CD14-positive monocyte (primary cell): ENCODE data around the gene C10orf105. TPM values are rescaled to one million over a fixed set of nuclear protein-coding genes. Genes with fewer than 3 reads are reported as not detected.

ENCODE experiments used
- DNase-seq, 3 donors: peaks; one replicate each; pipeline ENCODE4 v3.0.0-alpha.2; 2011 to 2022
- H2AFZ ChIP-seq: 2 replicates; pipeline ENCODE4 v1.6.0; 2012; ENCODE audit warnings: mild to moderate bottlenecking, low read depth, low read length, inconsistent platforms; ENCODE audit not compliant: insufficient read depth, poor library complexity, severe bottlenecking
- H3K27ac ChIP-seq, 2 donors: 1 replicate in 1 of 2; 2 replicates in 1 of 2; pipeline ENCODE4 v1.5.1; 2012 to 2013; ENCODE audit warnings: low read length in 2 of 2, control low read depth in 1 of 2, inconsistent platforms in 1 of 2, low read depth in 1 of 2, mild to moderate bottlenecking in 1 of 2
- H3K27me3 ChIP-seq, 2 donors: one replicate each; pipeline versions ENCODE4 v1.6.0 to v1.6.1; 2011 to 2013; ENCODE audit warnings: low read length in 2 of 2; ENCODE audit not compliant: control insufficient read depth in 2 of 2, insufficient read depth in 2 of 2
- H3K36me3 ChIP-seq, 2 donors: replicated peaks in 1 of 2; 1 replicate in 1 of 2; 2 replicates in 1 of 2; pipeline versions ENCODE4 v1.5.1 to v1.6.1; 2012 to 2013; ENCODE audit warnings: low read length in 2 of 2, control low read depth in 1 of 2, inconsistent platforms in 1 of 2, mild to moderate bottlenecking in 1 of 2; ENCODE audit not compliant: insufficient read depth in 2 of 2, control insufficient read depth in 1 of 2
- H3K4me1 ChIP-seq, 2 donors: 1 replicate in 1 of 2; 2 replicates in 1 of 2; pipeline versions ENCODE4 v1.5.1 to v1.6.1; 2012 to 2013; ENCODE audit warnings: low read length in 2 of 2, control low read depth in 1 of 2, inconsistent platforms in 1 of 2, mild to moderate bottlenecking in 1 of 2, moderate library complexity in 1 of 2; ENCODE audit not compliant: insufficient read depth in 2 of 2, control insufficient read depth in 1 of 2
- H3K4me2 ChIP-seq: replicated peaks from 2 replicates; pipeline ENCODE3; 2012; ENCODE audit warnings: low read length, moderate library complexity, mild to moderate bottlenecking; ENCODE audit not compliant: poor library complexity, severe bottlenecking; ENCODE audit errors: extremely low read depth
- H3K4me3 ChIP-seq, 3 experiments: fragments of 200-600 bp in 1 of 3; sonication (generic) in 1 of 3; replicated peaks in 1 of 3; 1 replicate in 2 of 3; 2 replicates in 1 of 3; pipeline ENCODE4 v1.5.1; 2011 to 2013; ENCODE audit warnings: low read length in 3 of 3, mild to moderate bottlenecking in 3 of 3, control low read depth in 2 of 3, low read depth in 2 of 3, inconsistent platforms in 1 of 3, moderate library complexity in 1 of 3
- H3K79me2 ChIP-seq: 2 replicates; pipeline ENCODE4 v1.6.0; 2012; ENCODE audit warnings: mild to moderate bottlenecking, control low read depth, inconsistent platforms, low read length, moderate library complexity; ENCODE audit not compliant: insufficient read depth
- H3K9ac ChIP-seq: 2 replicates; pipeline ENCODE4 v1.6.0; 2017; ENCODE audit warnings: low read length, mild to moderate bottlenecking; ENCODE audit not compliant: insufficient read depth, poor library complexity, severe bottlenecking
- H3K9me3 ChIP-seq, 2 donors: replicated peaks in 1 of 2; 1 replicate in 1 of 2; 2 replicates in 1 of 2; pipeline versions ENCODE4 v1.5.1 to v1.6.1; 2012 to 2013; ENCODE audit warnings: low read length in 2 of 2, control low read depth in 1 of 2; ENCODE audit not compliant: control insufficient read depth in 1 of 2, insufficient read depth in 1 of 2
- H4K20me1 ChIP-seq: 2 replicates; pipeline ENCODE4 v1.6.0; 2012; ENCODE audit warnings: mild to moderate bottlenecking, low read length, control low read depth, moderate library complexity; ENCODE audit not compliant: insufficient read depth
- H3K27ac Mint-ChIP-seq, 7 donors: one replicate each; pipeline ENCODE4 v1.8.0; 2020; ENCODE audit warnings: mild to moderate bottlenecking in 7 of 7, mixed read lengths in 7 of 7, moderate library complexity in 6 of 7, inconsistent platforms in 2 of 7
- H3K27me3 Mint-ChIP-seq, 3 donors: one replicate each; pipeline ENCODE4 v1.8.0; 2021 to 2022; ENCODE audit warnings: low read depth in 3 of 3, mild to moderate bottlenecking in 3 of 3, mixed read lengths in 3 of 3, moderate library complexity in 3 of 3, inconsistent platforms in 1 of 3
- H3K36me3 Mint-ChIP-seq, 2 donors: one replicate each; pipeline ENCODE4 v1.8.0; 2020; ENCODE audit warnings: mixed read lengths in 2 of 2, inconsistent platforms in 1 of 2, mild to moderate bottlenecking in 1 of 2
- H3K4me1 Mint-ChIP-seq: one replicate; pipeline ENCODE4 v1.8.0; 2020; ENCODE audit warnings: mild to moderate bottlenecking, mixed read lengths
- H3K4me3 Mint-ChIP-seq, 2 donors: one replicate each; pipeline ENCODE4 v1.8.0; 2020; ENCODE audit warnings: mild to moderate bottlenecking in 2 of 2, mixed read lengths in 2 of 2, moderate library complexity in 1 of 2
- H3K9me3 Mint-ChIP-seq, 7 donors: one replicate each; pipeline ENCODE4 v1.8.0; 2020 to 2022; ENCODE audit warnings: mixed read lengths in 7 of 7, mild to moderate bottlenecking in 6 of 7, moderate library complexity in 6 of 7, inconsistent platforms in 2 of 7
- CTCF ChIP-seq: fragments of 200-600 bp; IDR thresholded peaks from one replicate; pipeline ENCODE4 v1.8.0; 2022; ENCODE audit warnings: antibody characterized with exemption, mild to moderate bottlenecking
- WGBS: methylation state at CpG from one replicate; pipeline ENCODE4 v1.1.5; 2013; ENCODE audit warnings: missing lambda C conversion rate; ENCODE audit not compliant: insufficient coverage; 5-methylcytosine and 5-hydroxymethylcytosine counted together
- intact Hi-C, 2 donors: fragments of 100-400 bp; cut with micrococcal nuclease; formaldehyde crosslinking; loops; one replicate each; pipeline versions ENCODE4 v1.15.0 to v1.15.1; 2023
- polyA plus RNA-seq, 3 donors: library from polyadenylated mRNA; depleted of rRNA in 1 of 3; unstranded in 2 of 3; stranded (reverse) in 1 of 3; fragments of 300-500 nt in 2 of 3; fragments of >200 nt in 1 of 3; fragmentation: Illumina TruSeq in 2 of 3; gene quantifications; 1 replicate in 2 of 3; 2 replicates in 1 of 3; pipeline ENCODE4 v1.2.3, GENCODE V29; 2012 to 2021

C10orf105 gene
- polyA plus RNA-seq, 3 donors, result 0.18 to 2.4 (median 0.48) TPM

GRCh38 chr10:71731791-71732190 is 12.2 kb upstream of the C10orf105 start:
- intact Hi-C loops, result no loop called here
- H3K9me3 Mint-ChIP-seq, result peaks cover 0 to 4% (median 0%) of the 10 kb centered on the region in 7 donors
- H3K4me1 ChIP-seq, result peaks cover 78 to 88% of the 10 kb centered on the region in 2 donors
- peaks cover 0 to 2% (median 0%) of the 10 kb centered on the region in 3 donors for H3K27me3 Mint-ChIP-seq
- no peak overlapping the region for H2AFZ ChIP-seq
- H3K27me3 ChIP-seq, result no peaks in the 10 kb centered on the region
- H3K4me3 ChIP-seq, result no peak overlapping the region
- no peaks in the 10 kb centered on the region for H3K9me3 ChIP-seq
- 85% methylated on average over 11 of the region's 12 CpGs for WGBS
- no peak overlapping the region for H3K27ac ChIP-seq
- H3K4me3 Mint-ChIP-seq, result no peak overlapping the region
- no peak for DNase-seq
- peaks cover 92% of the 10 kb centered on the region for H3K4me1 Mint-ChIP-seq
- H3K9ac ChIP-seq, result no peak overlapping the region
- no peak overlapping the region for H3K27ac Mint-ChIP-seq
- no peak for TF ChIP-seq CTCF
- peaks cover 27 to 47% of the 10 kb centered on the region in 2 donors for H3K36me3 Mint-ChIP-seq
- no peak overlapping the region for H3K4me2 ChIP-seq
- H3K79me2 ChIP-seq, result peaks cover 5% of the 10 kb centered on the region
- no peaks in the 10 kb centered on the region for H4K20me1 ChIP-seq
- peaks cover 11 to 37% of the 10 kb centered on the region in 2 donors for H3K36me3 ChIP-seq

GRCh38 chr10:71729161-71729636 is 9.6 kb upstream of the C10orf105 start:
- H3K27ac Mint-ChIP-seq, result peak overlapping the region; percentile 92 to 99 (median 97)
- no peaks in the 10 kb centered on the region for H3K9me3 ChIP-seq
- H3K4me1 ChIP-seq, result peaks cover 77 to 88% of the 10 kb centered on the region in 2 donors
- H4K20me1 ChIP-seq, result no peaks in the 10 kb centered on the region
- peak overlapping the region; percentile 62 for H3K9ac ChIP-seq
- H3K27me3 Mint-ChIP-seq, result peaks cover 0 to 2% (median 0%) of the 10 kb centered on the region in 3 donors
- DNase-seq, result peak in 2 of 3 donors; percentile 65 to 74
- WGBS, result 0% methylated on average over 4 of the region's 10 CpGs
- H3K27ac ChIP-seq, result peak overlapping the region; percentile 90 to 94
- peaks cover 36 to 49% of the 10 kb centered on the region in 2 donors for H3K36me3 Mint-ChIP-seq
- no peaks in the 10 kb centered on the region for H3K27me3 ChIP-seq
- H3K4me1 Mint-ChIP-seq, result peaks cover 91% of the 10 kb centered on the region
- H3K4me3 ChIP-seq, result peak overlapping the region in 1 of 3 experiments; percentile 39
- intact Hi-C loops, result loop anchor here (2.0 to 5.0 kb wide), 3 partner anchors 38 to 83 kb away; no protein-coding TSS in a partner anchor
- TF ChIP-seq CTCF, result no peak
- peaks cover 11 to 28% of the 10 kb centered on the region in 2 donors for H3K36me3 ChIP-seq
- peak overlapping the region; percentile 38 for H2AFZ ChIP-seq
- H3K4me3 Mint-ChIP-seq, result peak overlapping the region in 1 of 2 donors; percentile 81
- peak overlapping the region; percentile 51 for H3K4me2 ChIP-seq
- H3K79me2 ChIP-seq, result peaks cover 22% of the 10 kb centered on the region
- H3K9me3 Mint-ChIP-seq, result peaks cover 0 to 4% (median 0%) of the 10 kb centered on the region in 7 donors
